CD1c-positive myeloid dendritic cell (primary cell): ENCODE data around the gene KIAA2012.
"Not testable (repeated sequence)": the region's sequence is repeated elsewhere in the genome, so short reads cannot be mapped to it uniquely, and the experiment has no call there.

ENCODE experiments used
- DNase-seq: peaks from one replicate; pipeline ENCODE4 v3.0.0-alpha.2; 2016; ENCODE audit errors: extremely low spot score

KIAA2012 gene

GRCh38 chr2:202116691-202117090, 43.6 kb downstream of the KIAA2012 start:
- peak; percentile 36 for DNase-seq

GRCh38 chr2:202118168-202118567, 45.1 kb downstream of the KIAA2012 start:
- DNase-seq: no peak

- DNase-seq: no peak
Observed at GRCh38 chr2:202120828-202121227, 47.8 kb downstream of the KIAA2012 start.

- DNase-seq: peak; percentile 81
Observed at GRCh38 chr2:202121532-202122162, 48.6 kb downstream of the KIAA2012 start.

- peak; percentile 3 for DNase-seq
Observed at GRCh38 chr2:202122163-202122540, 49.1 kb downstream of the KIAA2012 start.

- DNase-seq: no peak
Observed at GRCh38 chr2:202122980-202123720, 50.1 kb downstream of the KIAA2012 start.

- DNase-seq: no peak
Observed at GRCh38 chr2:202124286-202124685, 51.2 kb downstream of the KIAA2012 start.

GRCh38 chr2:202127687-202128331, 54.8 kb downstream of the KIAA2012 start:
- DNase-seq: no peak

- no peak for DNase-seq
Observed at GRCh38 chr2:202129841-202130240, 56.8 kb downstream of the KIAA2012 start.

- DNase-seq: no peak
Observed at GRCh38 chr2:202133200-202133908, 60.3 kb downstream of the KIAA2012 start.

GRCh38 chr2:202133909-202134265, 60.8 kb downstream of the KIAA2012 start:
- no peak for DNase-seq

GRCh38 chr2:202135091-202135874, 62.2 kb downstream of the KIAA2012 start:
- DNase-seq: no peak

- not testable (repeated sequence) for DNase-seq
Observed at GRCh38 chr2:202136039-202136438, 63.0 kb downstream of the KIAA2012 start.

GRCh38 chr2:202136526-202136925, 63.5 kb downstream of the KIAA2012 start:
- no peak for DNase-seq

GRCh38 chr2:202140522-202141252, 67.6 kb downstream of the KIAA2012 start:
- peak; percentile 40 for DNase-seq

GRCh38 chr2:202141329-202141947, 68.4 kb downstream of the KIAA2012 start:
- DNase-seq: peak; percentile 5

- no peak for DNase-seq
Observed at GRCh38 chr2:202142540-202142939, 69.5 kb downstream of the KIAA2012 start.

GRCh38 chr2:202147775-202148174, 74.7 kb downstream of the KIAA2012 start:
- DNase-seq: no peak

GRCh38 chr2:202148515-202149154, 75.6 kb downstream of the KIAA2012 start:
- DNase-seq: no peak
